Esophagus squamous epithelium (tissue), 5 donors: ENCODE results near the gene TTC39B. TPM values are rescaled to one million over a fixed set of nuclear protein-coding genes. Genes with fewer than 3 reads are reported as not detected.
"Not testable (repeated sequence)": the region's sequence is repeated elsewhere in the genome, so short reads cannot be mapped to it uniquely, and the experiment has no call there.

Source experiments
- DNase-seq: peaks from one replicate; lab custom pipeline; 2025; lab: John Stamatoyannopoulos, UW
- H3K27ac ChIP-seq, 4 donors: fragments of 200-600 bp; sonication (generic); one replicate each; pipeline ENCODE4 v1.5.1; 2016 to 2019; ENCODE audit warnings: mild to moderate bottlenecking in 1 of 4
- H3K27me3 ChIP-seq, 4 donors: fragments of 200-600 bp; sonication (generic); 1 replicate in 3 of 4; 2 replicates in 1 of 4; pipeline versions ENCODE4 v1.5.1 to v1.6.0; 2017 to 2021; ENCODE audit warnings: antibody characterized with exemption in 1 of 4
- H3K36me3 ChIP-seq, 3 donors: fragments of 200-600 bp; sonication (generic); one replicate each; pipeline ENCODE4 v1.5.1; 2016 to 2019
- H3K4me1 ChIP-seq, 3 donors: fragments of 200-600 bp; sonication (generic); one replicate each; pipeline ENCODE4 v1.5.1; 2017 to 2019
- H3K4me3 ChIP-seq, 4 donors: fragments of 200-600 bp; sonication (generic); 1 replicate in 3 of 4; 2 replicates in 1 of 4; pipeline ENCODE4 v1.5.1; 2016 to 2019; ENCODE audit warnings: mild to moderate bottlenecking in 2 of 4, moderate library complexity in 1 of 4
- H3K9me3 ChIP-seq, 3 donors: fragments of 200-600 bp; sonication (generic); one replicate each; pipeline ENCODE4 v1.5.1; 2016 to 2019
- CTCF ChIP-seq, 6 experiments: fragments of 450-650 bp in 4 of 6; fragments of 200-600 bp in 2 of 6; sonication (generic) in 2 of 6; IDR thresholded peaks; one replicate each; pipeline ENCODE4 v1.5.1; 2016 to 2019; ENCODE audit warnings: antibody characterized with exemption in 6 of 6, mild to moderate bottlenecking in 4 of 6, moderate library complexity in 4 of 6
- POLR2A ChIP-seq, 4 donors: fragments of 450-650 bp; IDR thresholded peaks; one replicate each; pipeline ENCODE4 v1.6.1; 2017; ENCODE audit warnings: antibody characterized with exemption in 4 of 4, mild to moderate bottlenecking in 4 of 4, moderate library complexity in 3 of 4
- WGBS, 2 donors: methylation state at CpG; one replicate each; pipeline ENCODE4 v1.1.5; 2018; 5-methylcytosine and 5-hydroxymethylcytosine counted together
- intact Hi-C: fragments of 100-400 bp; cut with DNase I; formaldehyde crosslinking; loops from one replicate; pipeline ENCODE4 v1.15.0; 2022
- total RNA-seq, 4 donors: library from RNA; depleted of rRNA; stranded (reverse); fragments of >200 nt; gene quantifications; one replicate each; pipeline ENCODE4 v1.1.0, GENCODE V29; 2016
- donor health status: DM: yes; HTN: yes; CAD: no.

TTC39B gene
- total RNA-seq, 4 donors from 2014 or later: 15.8 to 24.3 (median 17.5) TPM

- intact Hi-C loops: no loop called here
- Histone ChIP-seq H3K27me3 (no peaks in the 10 kb centered on the region), H3K36me3 (no peaks in the 10 kb centered on the region), H3K27ac (no peak overlapping the region), H3K9me3 (peaks cover 0 to under 1% (median 0%) of the 10 kb centered on the region in 3 donors), H3K4me3 (no peak overlapping the region), H3K4me1 (no peaks in the 10 kb centered on the region)
- DNase-seq: no peak
- TF ChIP-seq POLR2A (IDR thresholded peaks at IDR 0.05) (no peak), CTCF (IDR thresholded peaks at IDR 0.05) (no peak)
- WGBS, 2 donors: 79 to 93% methylated on average over 4 of the region's 4 CpGs
Measured at GRCh38 chr9:15329539-15330109, 22.6 kb upstream of the TTC39B start.

- 76 to 91% methylated on average over 1 of the region's 1 CpG for WGBS, 2 donors
- intact Hi-C loops: no loop called here
- DNase-seq: no peak
- H3K27ac ChIP-seq: no peak overlapping the region
- no peak overlapping the region for H3K4me3 ChIP-seq
- H3K9me3 ChIP-seq: peaks cover 0 to 8% (median 0%) of the 10 kb centered on the region in 3 donors
- H3K27me3 ChIP-seq: no peaks in the 10 kb centered on the region
- no peaks in the 10 kb centered on the region for H3K4me1 ChIP-seq
- no peaks in the 10 kb centered on the region for H3K36me3 ChIP-seq
- TF ChIP-seq POLR2A (IDR thresholded peaks at IDR 0.05) (no peak), CTCF (IDR thresholded peaks at IDR 0.05) (no peak)
Measured at GRCh38 chr9:15328946-15329345, 21.9 kb upstream of the TTC39B start.

- intact Hi-C loops, H3K27ac ChIP-seq, H3K27me3 ChIP-seq, H3K4me3 ChIP-seq, H3K36me3 ChIP-seq, DNase-seq, H3K9me3 ChIP-seq, H3K4me1 ChIP-seq: not testable (repeated sequence)
- WGBS, 2 donors: 80 to 87% methylated on average over 3 of the region's 3 CpGs
Measured at GRCh38 chr9:15322695-15323094, 15.7 kb upstream of the TTC39B start.

GRCh38 chr9:15319661-15320060 lies 12.6 kb upstream of the TTC39B start:
- 81 to 91% methylated on average over 9 of the region's 9 CpGs for WGBS, 2 donors
- H3K4me1 ChIP-seq, H3K36me3 ChIP-seq, H3K27ac ChIP-seq, H3K9me3 ChIP-seq, H3K27me3 ChIP-seq, H3K4me3 ChIP-seq, intact Hi-C loops, DNase-seq: not testable (repeated sequence)

- H3K27ac ChIP-seq: no peak overlapping the region
- H3K36me3 ChIP-seq: no peaks in the 10 kb centered on the region
- H3K9me3 ChIP-seq: peaks cover 0 to under 1% (median 0%) of the 10 kb centered on the region in 3 donors
- no peaks in the 10 kb centered on the region for H3K27me3 ChIP-seq
- no peak for TF ChIP-seq CTCF (IDR thresholded peaks at IDR 0.05)
- TF ChIP-seq POLR2A (IDR thresholded peaks at IDR 0.05): no peak
- H3K4me3 ChIP-seq: no peak overlapping the region
- no peak for DNase-seq
- intact Hi-C loops: no loop called here
- H3K4me1 ChIP-seq: no peaks in the 10 kb centered on the region
- WGBS, 2 donors: 53 to 57% methylated on average over 4 of the region's 4 CpGs
Measured at GRCh38 chr9:15317836-15318235, 10.8 kb upstream of the TTC39B start.

GRCh38 chr9:15311607-15312006 lies 4.6 kb upstream of the TTC39B start:
- 63 to 90% methylated on average over 1 of the region's 1 CpG for WGBS, 2 donors
- H3K36me3 ChIP-seq: no peaks in the 10 kb centered on the region

More at GRCh38 chr9:15311607-15312006, 4.6 kb upstream of the TTC39B start:
- Histone ChIP-seq H3K27me3 (no peaks in the 10 kb centered on the region), H3K9me3 (no peaks in the 10 kb centered on the region), H3K27ac (no peak overlapping the region), H3K4me3 (no peak overlapping the region), H3K4me1 (peaks cover 5 to 18% (median 5%) of the 10 kb centered on the region in 3 donors)
- TF ChIP-seq CTCF (IDR thresholded peaks at IDR 0.05) (peak in 1 of 6 experiments; percentile 11), POLR2A (IDR thresholded peaks at IDR 0.05) (no peak)
- intact Hi-C loops: no loop called here
- no peak for DNase-seq
